ENCODE results near the gene CRNN.

GRCh38 chr1:152440635-152441471, 26.8 kb upstream of the CRNN start:
- TF ChIP-seq EZH2 (IDR thresholded peaks at IDR 0.05; ENCODE audit: insufficient read depth, poor library complexity, severe bottlenecking) (no peak), EZH2phosphoT487 (IDR thresholded peaks at IDR 0.05; ENCODE audit: insufficient read depth, low read depth) (no peak)

Data from GM23248 (cell line).